Left ventricle myocardium superior (tissue), 1 donor: ENCODE results near the gene STXBP5L. TPM values are rescaled to one million over a fixed set of nuclear protein-coding genes. Genes with fewer than 3 reads are reported as not detected.
"Not testable (repeated sequence)": the region's sequence is repeated elsewhere in the genome, so short reads cannot be mapped to it uniquely, and the experiment has no call there.

Experiments
- ATAC-seq: fragments of 200-7000 bp; cut with Tn5 transposase; one replicate; pipeline ENCODE4 v1.9.1; 2020; ENCODE audit warnings: mild to moderate bottlenecking, moderate library complexity
- DNase-seq: peaks from one replicate; pipeline ENCODE4 v3.0.0-alpha.2; 2020
- intact Hi-C: fragments of 100-400 bp; cut with micrococcal nuclease; formaldehyde crosslinking; loops from one replicate; pipeline ENCODE4 v1.11.0; 2022
- total RNA-seq: library from RNA; stranded (reverse); fragmentation: NEBNext Ultra II Directional; extraction: Animal tissue kit (Norgen Biotek cat#: 25700); gene quantifications from one replicate; pipeline ENCODE4 v1.2.1, GENCODE V29; 2021
- donor health status: DM: no; HTN: yes; CAD: no; lungs with severe emphysema.

STXBP5L gene
- total RNA-seq, 1 donor from 2014 or later = not detected

- DNase-seq (no peak), ATAC-seq (no peak)
- intact Hi-C loops = no loop called here
Measured at GRCh38 chr3:121175083-121175482, 267.1 kb downstream of the STXBP5L start.

- not testable (repeated sequence) for DNase-seq, ATAC-seq
Measured at GRCh38 chr3:121190626-121191025, 282.6 kb downstream of the STXBP5L start.

GRCh38 chr3:121202573-121202972, 294.6 kb downstream of the STXBP5L start:
- no peak for DNase-seq
- intact Hi-C loops = no loop called here
- ATAC-seq = no peak

More at GRCh38 chr3:121190626-121191025, 282.6 kb downstream of the STXBP5L start:
- intact Hi-C loops = not testable (repeated sequence)

GRCh38 chr3:121223116-121223515, 315.1 kb downstream of the STXBP5L start:
- no peak for ATAC-seq
- no peak for DNase-seq
- intact Hi-C loops = no loop called here

GRCh38 chr3:121228971-121229370, 321.0 kb downstream of the STXBP5L start:
- intact Hi-C loops = no loop called here
- DNase-seq (no peak), ATAC-seq (no peak)

- ATAC-seq, intact Hi-C loops, DNase-seq: not testable (repeated sequence)
Measured at GRCh38 chr3:121230194-121230593, 322.2 kb downstream of the STXBP5L start.

- no peak for DNase-seq
- intact Hi-C loops = no loop called here
- no peak for ATAC-seq
Measured at GRCh38 chr3:121231872-121232271, 323.9 kb downstream of the STXBP5L start.

GRCh38 chr3:121232309-121233225, 324.6 kb downstream of the STXBP5L start:
- ATAC-seq = no peak
- intact Hi-C loops = no loop called here
- no peak for DNase-seq

- no peak for DNase-seq
- no peak for ATAC-seq
- intact Hi-C loops = no loop called here
Measured at GRCh38 chr3:121243208-121243607, 335.2 kb downstream of the STXBP5L start.

- ATAC-seq (no peak), DNase-seq (no peak)
- intact Hi-C loops = no loop called here
Measured at GRCh38 chr3:121252676-121253075, 344.7 kb downstream of the STXBP5L start.

GRCh38 chr3:121269389-121269788, 361.4 kb downstream of the STXBP5L start:
- DNase-seq = no peak
- intact Hi-C loops = no loop called here
- ATAC-seq = no peak

GRCh38 chr3:121274411-121274810, 366.4 kb downstream of the STXBP5L start:
- ATAC-seq (no peak), DNase-seq (no peak)
- intact Hi-C loops = no loop called here

- intact Hi-C loops = no loop called here
- ATAC-seq = no peak
- no peak for DNase-seq
Measured at GRCh38 chr3:121295452-121295851, 387.4 kb downstream of the STXBP5L start.

- ATAC-seq = no peak
- no peak for DNase-seq
- intact Hi-C loops = no loop called here
Measured at GRCh38 chr3:121295979-121296378, 388.0 kb downstream of the STXBP5L start.

- DNase-seq = no peak
- ATAC-seq = no peak
- intact Hi-C loops = no loop called here
Measured at GRCh38 chr3:121324320-121324719, 416.3 kb downstream of the STXBP5L start.

- ATAC-seq (no peak), DNase-seq (no peak)
- intact Hi-C loops = no loop called here
Measured at GRCh38 chr3:121330118-121330517, 422.1 kb downstream of the STXBP5L start.

- DNase-seq (no peak), ATAC-seq (no peak)
- intact Hi-C loops = no loop called here
Measured at GRCh38 chr3:121330634-121331033, 422.6 kb downstream of the STXBP5L start.

GRCh38 chr3:121355960-121356359, 448.0 kb downstream of the STXBP5L start:
- intact Hi-C loops, ATAC-seq, DNase-seq: not testable (repeated sequence)

- DNase-seq (no peak), ATAC-seq (no peak)
- intact Hi-C loops = no loop called here
Measured at GRCh38 chr3:121362035-121362734, 454.2 kb downstream of the STXBP5L start.

- DNase-seq, intact Hi-C loops, ATAC-seq: not testable (repeated sequence)
Measured at GRCh38 chr3:121388308-121388707, 480.3 kb downstream of the STXBP5L start.
